ENCODE results near the gene PAX7. TPM values are rescaled to one million over a fixed set of nuclear protein-coding genes. Genes with fewer than 3 reads are reported as not detected.
A peak's percentile ranks its signal among the peaks of the same experiment; 100 is the strongest.
"Not testable (repeated sequence)": the region's sequence is repeated elsewhere in the genome, so short reads cannot be mapped to it uniquely, and the experiment has no call there.

The PAX7 gene
- total RNA-seq, 1 experiment from 2014 or later: 0.24 TPM

GRCh38 chr1:18740617-18741016 is 110.0 kb downstream of the PAX7 start (continued):
- no peak for TF ChIP-seq CREB1 (CRISPR knock-in tag; IDR thresholded peaks at IDR 0.05)
- TF ChIP-seq ZNF512 (CRISPR knock-in tag; IDR thresholded peaks at IDR 0.05; ENCODE audit: borderline replicate concordance): no peak

DNA sequence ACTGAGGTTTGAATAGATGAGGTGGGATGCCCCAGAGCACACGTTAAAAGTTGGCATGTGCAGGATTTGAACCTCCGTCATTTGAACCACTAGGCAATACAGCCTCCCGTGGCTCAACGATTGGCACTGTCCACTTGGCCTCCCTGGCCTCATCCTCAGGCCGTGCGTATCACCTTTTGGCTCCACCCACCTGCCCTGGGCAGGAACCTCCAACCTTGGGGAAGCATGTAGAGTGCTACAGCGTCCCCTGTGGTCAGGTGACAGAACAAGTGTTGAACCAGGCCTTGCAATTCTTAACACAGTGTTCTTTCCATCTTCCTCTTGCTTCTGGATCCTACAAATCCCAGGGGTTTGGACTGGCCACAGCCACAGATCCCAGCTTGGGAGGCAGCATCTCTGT is 112.6 kb downstream of the PAX7 start:
- DNase-seq (ENCODE audit: low spot score): peak; percentile 84
- H3K27ac Mint-ChIP-seq: no peak overlapping the region
- peaks cover 3% of the 10 kb centered on the region; the same call in 1 of the 2 replicates for H3K4me1 Mint-ChIP-seq
- POLR2A ChIA-PET: no interaction called here
- TF ChIP-seq RORB (CRISPR knock-in tag; IDR thresholded peaks at IDR 0.05): no peak
- TF ChIP-seq, protein P1, sequence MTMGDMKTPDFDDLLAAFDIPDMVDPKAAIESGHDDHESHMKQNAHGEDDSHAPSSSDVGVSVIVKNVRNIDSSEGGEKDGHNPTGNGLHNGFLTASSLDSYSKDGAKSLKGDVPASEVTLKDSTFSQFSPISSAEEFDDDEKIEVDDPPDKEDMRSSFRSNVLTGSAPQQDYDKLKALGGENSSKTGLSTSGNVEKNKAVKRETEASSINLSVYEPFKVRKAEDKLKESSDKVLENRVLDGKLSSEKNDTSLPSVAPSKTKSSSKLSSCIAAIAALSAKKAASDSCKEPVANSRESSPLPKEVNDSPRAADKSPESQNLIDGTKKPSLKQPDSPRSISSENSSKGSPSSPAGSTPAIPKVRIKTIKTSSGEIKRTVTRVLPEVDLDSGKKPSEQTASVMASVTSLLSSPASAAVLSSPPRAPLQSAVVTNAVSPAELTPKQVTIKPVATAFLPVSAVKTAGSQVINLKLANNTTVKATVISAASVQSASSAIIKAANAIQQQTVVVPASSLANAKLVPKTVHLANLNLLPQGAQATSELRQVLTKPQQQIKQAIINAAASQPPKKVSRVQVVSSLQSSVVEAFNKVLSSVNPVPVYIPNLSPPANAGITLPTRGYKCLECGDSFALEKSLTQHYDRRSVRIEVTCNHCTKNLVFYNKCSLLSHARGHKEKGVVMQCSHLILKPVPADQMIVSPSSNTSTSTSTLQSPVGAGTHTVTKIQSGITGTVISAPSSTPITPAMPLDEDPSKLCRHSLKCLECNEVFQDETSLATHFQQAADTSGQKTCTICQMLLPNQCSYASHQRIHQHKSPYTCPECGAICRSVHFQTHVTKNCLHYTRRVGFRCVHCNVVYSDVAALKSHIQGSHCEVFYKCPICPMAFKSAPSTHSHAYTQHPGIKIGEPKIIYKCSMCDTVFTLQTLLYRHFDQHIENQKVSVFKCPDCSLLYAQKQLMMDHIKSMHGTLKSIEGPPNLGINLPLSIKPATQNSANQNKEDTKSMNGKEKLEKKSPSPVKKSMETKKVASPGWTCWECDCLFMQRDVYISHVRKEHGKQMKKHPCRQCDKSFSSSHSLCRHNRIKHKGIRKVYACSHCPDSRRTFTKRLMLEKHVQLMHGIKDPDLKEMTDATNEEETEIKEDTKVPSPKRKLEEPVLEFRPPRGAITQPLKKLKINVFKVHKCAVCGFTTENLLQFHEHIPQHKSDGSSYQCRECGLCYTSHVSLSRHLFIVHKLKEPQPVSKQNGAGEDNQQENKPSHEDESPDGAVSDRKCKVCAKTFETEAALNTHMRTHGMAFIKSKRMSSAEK (CRISPR knock-in tag; IDR thresholded peaks at IDR 0.05; ENCODE audit: borderline replicate concordance): no peak
- no peak for TF ChIP-seq ZNF263 (CRISPR knock-in tag; IDR thresholded peaks at IDR 0.05; ENCODE audit: low read depth)
- TF ChIP-seq, protein P2, sequence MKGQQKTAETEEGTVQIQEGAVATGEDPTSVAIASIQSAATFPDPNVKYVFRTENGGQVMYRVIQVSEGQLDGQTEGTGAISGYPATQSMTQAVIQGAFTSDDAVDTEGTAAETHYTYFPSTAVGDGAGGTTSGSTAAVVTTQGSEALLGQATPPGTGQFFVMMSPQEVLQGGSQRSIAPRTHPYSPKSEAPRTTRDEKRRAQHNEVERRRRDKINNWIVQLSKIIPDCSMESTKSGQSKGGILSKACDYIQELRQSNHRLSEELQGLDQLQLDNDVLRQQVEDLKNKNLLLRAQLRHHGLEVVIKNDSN (CRISPR knock-in tag; IDR thresholded peaks at IDR 0.05): peak; percentile 58; the same call in 1 of the 2 replicates
- TF ChIP-seq, protein P3, sequence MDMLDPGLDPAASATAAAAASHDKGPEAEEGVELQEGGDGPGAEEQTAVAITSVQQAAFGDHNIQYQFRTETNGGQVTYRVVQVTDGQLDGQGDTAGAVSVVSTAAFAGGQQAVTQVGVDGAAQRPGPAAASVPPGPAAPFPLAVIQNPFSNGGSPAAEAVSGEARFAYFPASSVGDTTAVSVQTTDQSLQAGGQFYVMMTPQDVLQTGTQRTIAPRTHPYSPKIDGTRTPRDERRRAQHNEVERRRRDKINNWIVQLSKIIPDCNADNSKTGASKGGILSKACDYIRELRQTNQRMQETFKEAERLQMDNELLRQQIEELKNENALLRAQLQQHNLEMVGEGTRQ (CRISPR knock-in tag; IDR thresholded peaks at IDR 0.05): peak; percentile 68
- TF ChIP-seq, protein P4, sequence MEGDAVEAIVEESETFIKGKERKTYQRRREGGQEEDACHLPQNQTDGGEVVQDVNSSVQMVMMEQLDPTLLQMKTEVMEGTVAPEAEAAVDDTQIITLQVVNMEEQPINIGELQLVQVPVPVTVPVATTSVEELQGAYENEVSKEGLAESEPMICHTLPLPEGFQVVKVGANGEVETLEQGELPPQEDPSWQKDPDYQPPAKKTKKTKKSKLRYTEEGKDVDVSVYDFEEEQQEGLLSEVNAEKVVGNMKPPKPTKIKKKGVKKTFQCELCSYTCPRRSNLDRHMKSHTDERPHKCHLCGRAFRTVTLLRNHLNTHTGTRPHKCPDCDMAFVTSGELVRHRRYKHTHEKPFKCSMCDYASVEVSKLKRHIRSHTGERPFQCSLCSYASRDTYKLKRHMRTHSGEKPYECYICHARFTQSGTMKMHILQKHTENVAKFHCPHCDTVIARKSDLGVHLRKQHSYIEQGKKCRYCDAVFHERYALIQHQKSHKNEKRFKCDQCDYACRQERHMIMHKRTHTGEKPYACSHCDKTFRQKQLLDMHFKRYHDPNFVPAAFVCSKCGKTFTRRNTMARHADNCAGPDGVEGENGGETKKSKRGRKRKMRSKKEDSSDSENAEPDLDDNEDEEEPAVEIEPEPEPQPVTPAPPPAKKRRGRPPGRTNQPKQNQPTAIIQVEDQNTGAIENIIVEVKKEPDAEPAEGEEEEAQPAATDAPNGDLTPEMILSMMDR (IDR thresholded peaks at IDR 0.05): peak; percentile 37; the same call in 1 of the 2 replicates
- 0 out of 2 replicates have a peak, but pooled peaks have one; percentile 16 for TF ChIP-seq ZNF121 (CRISPR knock-in tag; IDR thresholded peaks at IDR 0.05)
- TF ChIP-seq, protein P5, sequence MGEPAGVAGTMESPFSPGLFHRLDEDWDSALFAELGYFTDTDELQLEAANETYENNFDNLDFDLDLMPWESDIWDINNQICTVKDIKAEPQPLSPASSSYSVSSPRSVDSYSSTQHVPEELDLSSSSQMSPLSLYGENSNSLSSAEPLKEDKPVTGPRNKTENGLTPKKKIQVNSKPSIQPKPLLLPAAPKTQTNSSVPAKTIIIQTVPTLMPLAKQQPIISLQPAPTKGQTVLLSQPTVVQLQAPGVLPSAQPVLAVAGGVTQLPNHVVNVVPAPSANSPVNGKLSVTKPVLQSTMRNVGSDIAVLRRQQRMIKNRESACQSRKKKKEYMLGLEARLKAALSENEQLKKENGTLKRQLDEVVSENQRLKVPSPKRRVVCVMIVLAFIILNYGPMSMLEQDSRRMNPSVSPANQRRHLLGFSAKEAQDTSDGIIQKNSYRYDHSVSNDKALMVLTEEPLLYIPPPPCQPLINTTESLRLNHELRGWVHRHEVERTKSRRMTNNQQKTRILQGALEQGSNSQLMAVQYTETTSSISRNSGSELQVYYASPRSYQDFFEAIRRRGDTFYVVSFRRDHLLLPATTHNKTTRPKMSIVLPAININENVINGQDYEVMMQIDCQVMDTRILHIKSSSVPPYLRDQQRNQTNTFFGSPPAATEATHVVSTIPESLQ (CRISPR knock-in tag; IDR thresholded peaks at IDR 0.05): no peak
- H3K27me3 Mint-ChIP-seq (ENCODE audit: low read depth): peaks cover 27% of the 10 kb centered on the region
- CTCF ChIA-PET: interaction anchor here (0.7 to 2.0 kb wide), 7 partner anchors 10 to 146 kb away, joined by 3 to 6 read pairs (median 4); no protein-coding TSS in a partner anchor
- H3K9me3 Mint-ChIP-seq: no peaks in the 10 kb centered on the region
- peak; percentile 94 for ATAC-seq
- H3K4me3 Mint-ChIP-seq: no peak overlapping the region
- H3K36me3 Mint-ChIP-seq: no peaks in the 10 kb centered on the region

DNA sequence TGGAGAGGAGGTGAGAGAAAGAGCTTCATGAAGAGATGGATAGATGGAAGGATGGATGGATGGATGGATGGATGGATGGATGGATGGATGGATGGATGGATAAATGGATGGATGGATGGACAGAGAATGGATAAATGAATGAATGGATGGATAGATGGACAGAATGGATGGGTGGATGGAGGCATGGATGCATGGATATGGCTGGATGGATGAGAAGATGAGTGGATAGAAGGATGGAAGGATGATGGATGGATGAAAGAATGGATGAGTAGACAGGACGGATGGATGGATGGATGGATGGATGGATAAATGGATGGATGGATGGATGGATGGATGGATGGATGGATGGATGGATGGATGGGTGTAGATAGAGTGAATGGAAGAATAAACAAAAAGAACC is 113.7 kb downstream of the PAX7 start:
- POLR2A ChIA-PET; H3K27ac Mint-ChIP-seq; H3K36me3 Mint-ChIP-seq; H3K4me1 Mint-ChIP-seq; H3K4me3 Mint-ChIP-seq; H3K9me3 Mint-ChIP-seq; ATAC-seq; DNase-seq (ENCODE audit: low spot score): not testable (repeated sequence)
- CTCF ChIA-PET: interaction anchor here (1.0 to 1.3 kb wide), 3 partner anchors 10 to 148 kb away, joined by 3 read pairs; no protein-coding TSS in a partner anchor
- H3K27me3 Mint-ChIP-seq (ENCODE audit: low read depth): peaks cover 37% of the 10 kb centered on the region
